IMR-90 (cell line): Measurements from ENCODE around the gene QSOX2. TPM values are rescaled to one million over a fixed set of nuclear protein-coding genes. Genes with fewer than 3 reads are reported as not detected.

ENCODE experiments used
- ATAC-seq: fragments of 200-7000 bp; cut with Tn5 transposase; 2 replicates; pipeline ENCODE4 v1.9.1; 2020; ENCODE audit warnings: low read depth, mild to moderate bottlenecking, moderate library complexity
- BruUV-seq: library from RNA; stranded (reverse); fragments of 400-500 nt; replicated peaks from 2 replicates; lab custom pipeline; 2021; lab: Mats Ljungman, UMichigan
- CTCF ChIA-PET: fragments of 300-600 bp; formaldehyde crosslinking; extraction: SDS; loops from one replicate; lab custom pipeline; 2021; ENCODE audit warnings: antibody characterized with exemption; lab: Yijun Ruan, JAX
- POLR2A ChIA-PET: fragments of 300-600 bp; sonication (Branson Sonifier 250); formaldehyde crosslinking; loops from one replicate; lab custom pipeline; 2022; ENCODE audit warnings: antibody characterized with exemption; ENCODE audit not compliant: unreplicated experiment; lab: Charles Lee
- DNase-seq: peaks from one replicate; pipeline ENCODE4 v3.0.0; 2013
- H2AFZ ChIP-seq: replicated peaks from 2 replicates; pipeline ENCODE3; 2013; ENCODE audit warnings: low read length, mild to moderate bottlenecking; ENCODE audit not compliant: poor library complexity
- H2AK5ac ChIP-seq: 2 replicates; pipeline ENCODE4 v1.6.1; 2013; ENCODE audit warnings: low read depth, low read length, inconsistent platforms
- H2AK9ac ChIP-seq: replicated peaks from 2 replicates; pipeline ENCODE3; 2013; ENCODE audit warnings: mild to moderate bottlenecking, low read depth, low read length, moderate library complexity; ENCODE audit not compliant: poor library complexity
- H2BK120ac ChIP-seq: 2 replicates; pipeline ENCODE4 v1.6.1; 2013; ENCODE audit warnings: low read depth, low read length, inconsistent platforms
- H2BK15ac ChIP-seq: 3 replicates; pipeline ENCODE4 v1.6.1; 2013; ENCODE audit warnings: low read depth, low read length, inconsistent platforms
- H2BK20ac ChIP-seq: 2 replicates; pipeline ENCODE4 v1.6.1; 2013; ENCODE audit warnings: low read depth, mild to moderate bottlenecking, inconsistent platforms, low read length, moderate library complexity
- H2BK5ac ChIP-seq: 2 replicates; pipeline ENCODE4 v1.6.1; 2013; ENCODE audit warnings: mild to moderate bottlenecking, low read depth, low read length, inconsistent platforms; ENCODE audit not compliant: poor library complexity, severe bottlenecking
- H3K14ac ChIP-seq: replicated peaks from 2 replicates; pipeline ENCODE4 v1.6.1; 2013; ENCODE audit warnings: low read depth, low read length, inconsistent platforms
- H3K18ac ChIP-seq: 2 replicates; pipeline ENCODE4 v1.6.1; 2013; ENCODE audit warnings: low read depth, low read length, control low read depth
- H3K23ac ChIP-seq: 2 replicates; pipeline ENCODE4 v1.6.1; 2013; ENCODE audit warnings: low read depth, low read length, inconsistent platforms
- H3K27ac ChIP-seq: 2 replicates; pipeline ENCODE4 v1.5.1; 2013; ENCODE audit warnings: mild to moderate bottlenecking, control low read depth, low read length; ENCODE audit not compliant: insufficient read depth
- H3K27me3 ChIP-seq: 2 replicates; pipeline ENCODE4 v1.6.1; 2013; ENCODE audit warnings: low read length; ENCODE audit not compliant: control insufficient read depth, insufficient read depth
- H3K36me3 ChIP-seq: 2 replicates; pipeline ENCODE4 v1.6.1; 2013; ENCODE audit warnings: low read length, mixed read lengths; ENCODE audit not compliant: control insufficient read depth, insufficient read depth
- H3K4ac ChIP-seq: 2 replicates; pipeline ENCODE4 v1.6.1; 2013; ENCODE audit warnings: low read depth, low read length, inconsistent platforms
- H3K4me1 ChIP-seq: 2 replicates; pipeline ENCODE4 v1.6.1; 2013; ENCODE audit warnings: low read length, mixed read lengths; ENCODE audit not compliant: control insufficient read depth, insufficient read depth
- H3K4me2 ChIP-seq: 2 replicates; pipeline ENCODE4 v1.6.1; 2013; ENCODE audit warnings: low read depth, mild to moderate bottlenecking, control low read depth, low read length, moderate library complexity
- H3K4me3 ChIP-seq: 2 replicates; pipeline ENCODE4 v1.5.1; 2013; ENCODE audit warnings: low read depth, mild to moderate bottlenecking, control low read depth, low read length, moderate library complexity; ENCODE audit not compliant: insufficient read depth
- H3K56ac ChIP-seq: 2 replicates; pipeline ENCODE4 v1.6.1; 2013; ENCODE audit warnings: low read length, inconsistent platforms; ENCODE audit not compliant: insufficient read depth; ENCODE audit errors: extremely low read depth
- H3K79me1 ChIP-seq, 2 experiments: 2 replicates each; pipeline ENCODE4 v1.6.1; 2013; ENCODE audit warnings: low read length in 2 of 2, inconsistent platforms in 1 of 2, low read depth in 1 of 2
- H3K9ac ChIP-seq: 2 replicates; pipeline ENCODE4 v1.6.1; 2013; ENCODE audit warnings: low read depth, low read length, control low read depth
- H3K9me1 ChIP-seq: 2 replicates; pipeline ENCODE4 v1.6.1; 2013; ENCODE audit warnings: low read length, inconsistent platforms; ENCODE audit not compliant: insufficient read depth
- H3K9me3 ChIP-seq: 2 replicates; pipeline ENCODE4 v1.6.1; 2013; ENCODE audit warnings: low read length; ENCODE audit not compliant: control insufficient read depth, insufficient read depth
- H4K20me1 ChIP-seq: 2 replicates; pipeline ENCODE4 v1.6.1; 2013; ENCODE audit warnings: low read length, inconsistent platforms; ENCODE audit not compliant: insufficient read depth
- H4K5ac ChIP-seq: 2 replicates; pipeline ENCODE4 v1.6.1; 2013; ENCODE audit warnings: mild to moderate bottlenecking, low read depth, low read length, control low read depth
- H4K8ac ChIP-seq, 2 experiments: 2 replicates each; pipeline ENCODE4 v1.6.1; 2013; ENCODE audit warnings: low read depth in 2 of 2, low read length in 2 of 2, control low read depth in 1 of 2, inconsistent platforms in 1 of 2
- H4K91ac ChIP-seq: 2 replicates; pipeline ENCODE4 v1.6.1; 2013; ENCODE audit warnings: low read depth, low read length, inconsistent platforms; ENCODE audit not compliant: insufficient read depth
- CHD1 ChIP-seq: IDR thresholded peaks from 2 replicates; pipeline ENCODE4 v1.6.1; 2012; ENCODE audit warnings: low read depth, low read length, improper control_type of control experiment
- MAZ ChIP-seq: IDR thresholded peaks from 2 replicates; pipeline ENCODE4 v1.6.1; 2012; ENCODE audit warnings: low read depth, mild to moderate bottlenecking, low read length, improper control_type of control experiment, moderate library complexity, borderline replicate concordance
- USF2 ChIP-seq: fragments of 150-350 bp; IDR thresholded peaks from 2 replicates; pipeline ENCODE4 v1.6.1; 2017; ENCODE audit warnings: mild to moderate bottlenecking, antibody characterized with exemption, low read length, low read depth
- WGBS, 2 experiments: methylation state at CpG; one replicate each; pipeline versions ENCODE4 v1.1.5 to v1.1.7; 2013; ENCODE audit warnings: missing lambda C conversion rate in 2 of 2; ENCODE audit not compliant: insufficient read length in 1 of 2; ENCODE audit errors: extremely low coverage in 2 of 2; 5-methylcytosine and 5-hydroxymethylcytosine counted together
- dilution Hi-C: fragments of 300-500 bp; cut with HindIII; formaldehyde crosslinking; loops from one replicate; pipeline ENCODE4 v1.14.3; 2018; ENCODE audit warnings: low sequenced_read_pairs; ENCODE audit not compliant: unreplicated experiment
- in situ Hi-C: fragments of 300-500 bp; cut with MboI; formaldehyde crosslinking; loops from 3 replicates; pipeline ENCODE4 v1.14.3; 2019; ENCODE audit warnings: low sequenced_read_pairs, inconsistent platforms, mixed read lengths
- intact Hi-C: fragments of 100-400 bp; cut with micrococcal nuclease; formaldehyde crosslinking; loops from 2 replicates; pipeline ENCODE4 v1.10.0; 2022
- polyA plus RNA-seq, 3 experiments: library from polyadenylated mRNA; depleted of rRNA; stranded (reverse); fragments of >200 nt; gene quantifications; 2 replicates each; pipeline ENCODE4 v1.2.3, GENCODE V29; 2012; ENCODE audit warnings: low replicate concordance in 1 of 3
- total RNA-seq: library from RNA; depleted of rRNA; stranded (reverse); fragments of >200 nt; gene quantifications from 2 replicates; pipeline ENCODE4 v1.2.3, GENCODE V29; 2012

QSOX2 gene
- total and polyA plus RNA-seq, 2 of the 4 experiments (the other 2 are of a cell fraction), result 5.9 to 12.9 TPM

- dilution Hi-C loops (no loop called here), intact Hi-C loops (no loop called here), in situ Hi-C loops (no loop called here)
- no peak overlapping the region for H2AK5ac ChIP-seq
- no peaks in the 10 kb centered on the region for H3K9me1 ChIP-seq
- BruUV-seq, result no TSS peak
- ChIA-PET POLR2A (no interaction called here), CTCF (no interaction called here)
- H3K79me1 ChIP-seq, result no peaks in the 10 kb centered on the region
- no peak overlapping the region for H3K4me3 ChIP-seq
- H3K56ac ChIP-seq, result no peak overlapping the region
- TF ChIP-seq CHD1 (no peak), USF2 (no peak), MAZ (no peak)
- H3K23ac ChIP-seq, result no peak overlapping the region
- no peak overlapping the region for H4K8ac ChIP-seq
- no peaks in the 10 kb centered on the region for H3K36me3 ChIP-seq
- DNase-seq, result no peak
- H2BK5ac ChIP-seq, result no peak overlapping the region
- WGBS, 2 experiments, result 74% methylated on average over 7 of the region's 31 CpGs; no CpG with 5 or more reads in 1 of the 2 experiments
- no peak overlapping the region for H3K9ac ChIP-seq
- H3K27ac ChIP-seq, result no peak overlapping the region
- no peak overlapping the region for H3K14ac ChIP-seq
- no peak overlapping the region for H2BK20ac ChIP-seq
- H3K9me3 ChIP-seq, result no peaks in the 10 kb centered on the region; the same call in 1 of the 2 replicates
- H3K27me3 ChIP-seq, result peaks cover 35% of the 10 kb centered on the region
- no peak overlapping the region for H3K4ac ChIP-seq
- H2BK120ac ChIP-seq, result no peak overlapping the region
- no peak overlapping the region for H2AFZ ChIP-seq
- H4K91ac ChIP-seq, result no peak overlapping the region
- H3K4me2 ChIP-seq, result no peak overlapping the region
- no peaks in the 10 kb centered on the region for H3K4me1 ChIP-seq
- H4K20me1 ChIP-seq, result no peaks in the 10 kb centered on the region
- no peak overlapping the region for H4K5ac ChIP-seq
- no peak for ATAC-seq
- no peak overlapping the region for H2AK9ac ChIP-seq
- no peak overlapping the region for H2BK15ac ChIP-seq
- no peak overlapping the region for H3K18ac ChIP-seq
Observed at GRCh38 chr9:136290508-136291000, 44.9 kb upstream of the QSOX2 start.
